Rectal smooth muscle tissue (tissue), 1 donor: Measurements from ENCODE around the gene IFITM5.
"Not testable (repeated sequence)": the region's sequence is repeated elsewhere in the genome, so short reads cannot be mapped to it uniquely, and the experiment has no call there.

ENCODE experiments used
- H3K27ac ChIP-seq: one replicate; pipeline ENCODE4 v1.7.0; 2013; ENCODE audit warnings: low read depth, low read length, inconsistent platforms
- H3K27me3 ChIP-seq: one replicate; pipeline ENCODE4 v1.7.0; 2013; ENCODE audit warnings: low read length; ENCODE audit not compliant: control insufficient read depth, insufficient read depth
- H3K36me3 ChIP-seq: one replicate; pipeline ENCODE4 v1.7.0; 2013; ENCODE audit warnings: low read length; ENCODE audit not compliant: control insufficient read depth, insufficient read depth
- H3K4me1 ChIP-seq: one replicate; pipeline ENCODE4 v1.7.0; 2013; ENCODE audit warnings: low read length; ENCODE audit not compliant: control insufficient read depth, insufficient read depth
- H3K4me3 ChIP-seq: one replicate; pipeline ENCODE4 v1.7.0; 2013; ENCODE audit warnings: low read length
- H3K9ac ChIP-seq: one replicate; pipeline ENCODE4 v1.7.0; 2013; ENCODE audit warnings: low read length

IFITM5 gene

DNA sequence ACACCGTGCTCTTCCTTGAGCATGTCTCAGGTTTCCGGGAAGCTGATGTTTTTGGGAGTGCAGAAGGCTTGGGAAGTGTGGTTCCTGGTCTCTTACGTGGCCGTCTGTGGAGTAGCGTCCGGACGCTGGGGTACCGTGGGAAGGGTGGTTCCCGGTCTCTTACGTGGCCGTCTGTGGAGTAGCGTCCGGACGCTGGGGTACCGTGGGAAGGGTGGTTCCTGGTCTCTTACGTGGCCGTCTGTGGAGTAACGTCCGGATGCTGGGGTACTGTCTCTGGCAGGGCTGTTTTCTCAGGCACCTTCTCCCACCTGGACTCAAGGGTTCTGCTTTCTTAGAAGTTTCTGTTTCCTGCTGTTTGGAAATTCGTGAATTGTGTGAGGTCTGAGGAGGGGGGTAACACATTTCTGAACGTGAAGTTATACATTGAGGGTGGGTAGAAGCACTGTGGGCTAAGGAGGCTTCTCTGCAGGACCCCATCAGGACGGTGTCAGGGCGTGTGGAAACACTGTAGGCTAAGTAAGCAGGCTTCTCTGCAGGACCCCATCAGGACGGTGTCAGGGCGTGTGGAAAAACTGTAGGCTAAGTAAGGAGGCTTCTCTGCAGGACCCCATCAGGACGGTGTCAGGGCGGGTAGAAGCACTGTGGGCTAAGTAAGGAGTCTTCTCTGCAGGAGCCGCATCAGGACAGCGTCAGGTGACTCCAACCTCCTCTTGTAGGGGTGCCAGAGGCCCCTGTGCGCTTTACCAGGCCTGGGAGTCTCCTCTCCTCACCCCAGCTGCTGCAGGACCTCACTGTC, 26.7 kb upstream of the IFITM5 start:
- Histone ChIP-seq H3K27ac (peak overlapping the region; percentile 92), H3K4me3 (no peak overlapping the region), H3K27me3 (no peaks in the 10 kb centered on the region), H3K4me1 (peaks cover 32% of the 10 kb centered on the region), H3K9ac (no peak overlapping the region), H3K36me3 (no peaks in the 10 kb centered on the region)

GRCh38 chr11:324593-325517, 25.5 kb upstream of the IFITM5 start:
- H3K27me3 ChIP-seq, H3K9ac ChIP-seq, H3K36me3 ChIP-seq, H3K4me3 ChIP-seq: not testable (repeated sequence)
- Histone ChIP-seq H3K4me1 (peaks cover 32% of the 10 kb centered on the region), H3K27ac (peak overlapping the region; percentile 92)

DNA sequence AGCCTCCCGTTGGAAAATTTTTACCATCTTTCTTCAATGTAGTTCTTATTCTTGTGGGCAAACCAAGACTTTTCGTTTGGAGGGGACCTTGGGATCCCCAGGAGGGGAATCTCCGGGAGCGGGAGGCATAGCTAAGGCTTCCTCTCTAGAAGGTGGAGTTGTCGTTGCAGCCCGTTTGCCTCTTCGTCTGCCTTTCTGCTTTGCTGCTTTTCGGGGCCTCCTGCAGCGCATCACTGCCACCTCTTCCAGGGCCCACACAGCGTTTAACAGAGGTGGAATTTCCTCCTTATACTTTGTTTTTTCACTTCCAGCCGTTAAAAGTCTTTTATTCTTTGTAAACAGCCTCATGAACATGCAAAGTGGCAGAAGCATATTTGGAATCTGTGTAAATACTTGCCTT, 24.8 kb upstream of the IFITM5 start:
- Histone ChIP-seq H3K4me3 (no peak overlapping the region), H3K4me1 (peaks cover 32% of the 10 kb centered on the region), H3K36me3 (peaks cover 2% of the 10 kb centered on the region), H3K9ac (no peak overlapping the region), H3K27me3 (no peaks in the 10 kb centered on the region), H3K27ac (peak overlapping the region; percentile 90)

- peaks cover 11% of the 10 kb centered on the region for H3K4me1 ChIP-seq
- peak overlapping the region; percentile 99 for H3K27ac ChIP-seq
These were observed 20.6 kb upstream of the IFITM5 start for GRCh38 chr11:319888-320273.

DNA sequence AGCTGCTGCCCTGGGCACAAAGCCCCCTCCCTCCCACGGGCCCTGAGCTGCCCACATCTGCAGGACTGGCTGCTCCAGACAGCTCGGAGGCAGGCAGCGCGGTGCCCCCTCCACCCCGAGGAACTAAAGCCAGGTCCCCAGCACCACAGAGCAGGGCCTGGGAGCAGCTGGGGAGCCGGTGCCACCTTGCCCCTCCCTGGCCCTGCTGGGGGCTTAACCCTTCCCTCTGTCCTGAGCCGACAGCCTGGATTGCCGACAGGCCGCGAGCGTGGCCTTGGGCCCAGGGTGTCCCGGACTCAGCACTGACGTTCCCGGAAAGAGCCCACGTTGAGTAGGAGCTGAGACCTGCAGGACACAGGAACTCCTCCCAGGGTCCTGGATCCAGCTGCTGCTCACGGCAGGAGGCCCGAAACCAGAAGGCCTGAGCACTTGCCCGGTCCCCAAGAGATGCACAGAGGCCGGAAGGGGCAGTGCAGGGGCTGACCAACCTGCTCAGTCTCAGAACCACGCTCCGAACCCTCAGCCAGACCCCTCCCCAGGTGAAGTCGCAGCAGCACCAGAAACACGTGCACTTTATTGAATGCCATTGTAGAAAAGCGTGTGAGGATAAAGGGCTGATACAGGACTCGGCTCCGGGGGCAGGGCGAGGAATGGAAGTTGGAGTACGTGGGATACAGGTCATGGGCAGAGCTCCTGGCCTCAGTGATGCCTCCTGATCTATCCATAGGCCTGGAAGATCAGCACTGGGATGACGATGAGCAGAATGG, 20.0 kb upstream of the IFITM5 start:
- peak overlapping the region; percentile 99 for H3K27ac ChIP-seq
- peak overlapping the region; percentile 35 for H3K9ac ChIP-seq
- H3K4me1 ChIP-seq, H3K27me3 ChIP-seq, H3K36me3 ChIP-seq: not testable (repeated sequence)
- peak overlapping the region; percentile 93 for H3K4me3 ChIP-seq

More at GRCh38 chr11:319888-320273, 20.6 kb upstream of the IFITM5 start:
- H3K36me3 ChIP-seq, H3K27me3 ChIP-seq: not testable (repeated sequence)
- Histone ChIP-seq H3K4me3 (peak overlapping the region; percentile 93), H3K9ac (peak overlapping the region; percentile 35)

DNA sequence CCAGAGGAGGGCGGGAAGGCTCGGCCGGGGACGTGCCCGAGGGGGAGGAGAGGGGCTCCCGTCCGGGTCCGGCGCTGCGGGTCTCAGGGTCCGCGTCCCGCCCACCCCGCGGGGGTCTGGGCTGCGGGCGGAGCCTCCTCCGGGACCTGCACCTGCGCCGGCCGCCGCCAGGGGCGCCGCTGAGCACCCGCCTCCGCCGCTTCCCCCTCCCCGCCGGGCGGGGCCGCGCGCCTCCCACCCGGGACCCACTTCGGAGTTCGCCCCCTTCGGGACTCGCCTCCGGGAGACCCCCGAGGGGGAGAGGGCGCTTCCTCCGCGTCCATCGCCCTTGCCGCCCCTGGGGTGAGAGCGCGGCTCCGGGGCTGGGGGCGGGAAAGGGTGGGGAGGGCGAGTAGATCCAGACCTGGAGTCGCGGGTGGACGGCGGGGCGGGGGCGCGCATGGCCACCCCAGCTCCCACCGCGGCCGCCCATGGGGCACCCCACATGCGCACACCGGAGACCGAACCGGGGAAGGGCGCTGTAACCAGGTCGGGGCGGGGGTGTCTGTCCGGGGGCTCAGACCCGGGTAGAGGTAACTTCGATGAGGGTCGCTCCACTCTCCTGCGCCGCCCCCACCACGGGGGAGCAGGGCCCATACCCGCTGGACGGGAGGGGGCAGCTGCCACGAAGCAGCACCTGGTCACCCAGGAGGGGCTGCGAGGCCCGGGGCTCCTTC, 19.2 kb upstream of the IFITM5 start:
- H3K9ac ChIP-seq, result not testable (repeated sequence)

DNA sequence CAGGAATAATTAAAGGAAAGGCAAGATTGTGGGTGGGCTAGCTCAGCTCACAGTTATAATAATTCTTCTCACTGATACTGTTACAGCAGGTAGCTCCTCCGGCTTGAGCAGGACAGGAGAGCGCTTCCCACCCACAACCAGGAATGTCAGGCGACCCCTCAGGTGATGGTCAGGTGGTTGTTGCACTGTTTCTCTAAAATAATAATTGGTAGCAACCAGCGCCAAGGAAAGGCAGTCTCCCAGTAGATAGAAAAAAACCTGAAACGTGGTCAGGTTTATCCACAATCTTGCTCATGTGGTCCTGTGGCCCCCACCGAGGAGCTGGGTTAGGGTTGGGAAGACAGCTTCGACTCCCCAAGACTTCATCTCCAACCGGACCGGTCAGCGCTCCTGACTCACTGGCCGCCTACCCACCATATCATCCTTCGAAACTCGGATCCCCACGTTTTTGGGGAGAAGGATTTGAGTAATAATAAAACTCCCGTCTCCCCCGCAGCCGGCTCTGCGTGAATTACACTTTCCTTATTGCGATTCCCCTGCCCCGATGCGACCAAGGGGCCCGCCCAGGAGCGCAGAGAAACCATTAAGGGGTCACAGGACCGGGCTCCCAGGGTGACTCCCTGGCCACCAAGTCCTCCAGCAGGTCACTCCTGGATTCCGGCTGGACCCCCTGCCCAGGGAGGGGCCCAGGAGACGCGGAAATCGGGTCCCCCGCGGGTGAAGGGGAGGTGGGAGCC, 18.5 kb upstream of the IFITM5 start:
- H3K36me3 ChIP-seq, H3K9ac ChIP-seq, H3K4me3 ChIP-seq, H3K4me1 ChIP-seq, H3K27me3 ChIP-seq, H3K27ac ChIP-seq: not testable (repeated sequence)

More for the DNA sequence above, 19.2 kb upstream of the IFITM5 start:
- H3K4me3 ChIP-seq, result peak overlapping the region; percentile 60
- not testable (repeated sequence) for H3K27me3 ChIP-seq, H3K36me3 ChIP-seq, H3K4me1 ChIP-seq
- peak overlapping the region; percentile 99 for H3K27ac ChIP-seq

- Histone ChIP-seq H3K36me3 (peaks cover 2% of the 10 kb centered on the region), H3K4me3 (peak overlapping the region; percentile 58), H3K4me1 (no peaks in the 10 kb centered on the region)
These were observed 17.6 kb upstream of the IFITM5 start for GRCh38 chr11:316891-317301.

GRCh38 chr11:316031-316701, 16.8 kb upstream of the IFITM5 start:
- Histone ChIP-seq H3K4me1 (no peaks in the 10 kb centered on the region), H3K27me3 (peaks cover 6% of the 10 kb centered on the region), H3K27ac (peak overlapping the region; percentile 30), H3K9ac (no peak overlapping the region), H3K4me3 (peak overlapping the region; percentile 58), H3K36me3 (peaks cover 2% of the 10 kb centered on the region)

More at GRCh38 chr11:316891-317301, 17.6 kb upstream of the IFITM5 start:
- Histone ChIP-seq H3K27ac (no peak overlapping the region), H3K27me3 (peaks cover 6% of the 10 kb centered on the region), H3K9ac (no peak overlapping the region)

DNA sequence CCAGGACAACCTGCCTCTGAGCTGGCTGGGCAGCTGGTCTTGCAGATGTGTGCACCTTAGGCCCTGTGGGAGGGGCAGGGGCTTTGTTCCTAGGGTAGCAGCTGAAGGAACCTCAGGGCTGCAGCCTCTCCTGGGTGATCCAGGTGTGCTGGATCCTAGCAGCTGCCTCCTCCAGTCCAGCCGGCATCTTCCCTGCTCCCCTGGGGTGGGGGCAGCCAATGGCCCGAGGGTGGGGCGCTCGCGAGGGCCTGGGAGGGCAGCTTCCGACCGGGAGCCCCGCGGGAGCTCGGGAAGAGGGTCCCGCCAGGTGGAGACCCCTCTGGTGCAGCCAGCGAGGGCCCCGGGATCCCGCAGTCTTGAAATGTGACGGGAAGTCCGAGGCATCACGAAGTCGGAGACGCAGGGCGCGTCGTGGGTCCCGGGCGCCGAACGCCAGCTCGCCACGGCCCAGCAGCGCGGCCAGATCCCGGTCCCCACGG, 16.2 kb upstream of the IFITM5 start:
- Histone ChIP-seq H3K9ac (no peak overlapping the region), H3K4me1 (no peaks in the 10 kb centered on the region), H3K27ac (no peak overlapping the region), H3K4me3 (peak overlapping the region; percentile 58), H3K36me3 (peaks cover 2% of the 10 kb centered on the region), H3K27me3 (peaks cover 6% of the 10 kb centered on the region)

GRCh38 chr11:315051-315481, 15.7 kb upstream of the IFITM5 start:
- Histone ChIP-seq H3K4me3 (peak overlapping the region; percentile 58), H3K4me1 (no peaks in the 10 kb centered on the region), H3K36me3 (no peaks in the 10 kb centered on the region), H3K27ac (no peak overlapping the region), H3K27me3 (peaks cover 6% of the 10 kb centered on the region), H3K9ac (no peak overlapping the region)
